Measurements from ENCODE around the gene MTA3. TPM values are rescaled to one million over a fixed set of nuclear protein-coding genes. Genes with fewer than 3 reads are reported as not detected.

The MTA3 gene
- total and polyA plus RNA-seq, 2 experiments from 2014 or later = 52.2 to 52.9 TPM

DNA sequence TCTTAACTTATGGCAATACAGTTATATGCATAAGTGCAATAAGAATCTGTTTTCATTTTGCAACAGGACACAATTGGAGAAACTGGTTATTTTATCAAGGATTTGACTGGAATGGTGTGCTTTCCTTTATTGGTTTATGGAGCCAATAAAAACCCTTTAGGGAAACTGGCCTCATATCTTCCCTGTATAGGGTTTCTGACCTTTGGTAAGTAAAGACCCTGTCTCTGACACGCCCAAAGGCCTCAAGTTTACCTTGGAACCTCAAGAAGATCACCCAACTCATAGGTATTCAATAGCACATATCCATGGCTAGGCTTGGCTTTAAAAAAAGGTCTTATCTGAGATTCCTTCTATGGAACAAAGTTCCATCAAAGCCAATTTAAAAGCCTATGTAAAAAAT, 212.7 kb downstream of the MTA3 start:
- H3K4me1 ChIP-seq (ENCODE audit: low read depth) = no peaks in the 10 kb centered on the region
- TF ChIP-seq, protein P1, sequence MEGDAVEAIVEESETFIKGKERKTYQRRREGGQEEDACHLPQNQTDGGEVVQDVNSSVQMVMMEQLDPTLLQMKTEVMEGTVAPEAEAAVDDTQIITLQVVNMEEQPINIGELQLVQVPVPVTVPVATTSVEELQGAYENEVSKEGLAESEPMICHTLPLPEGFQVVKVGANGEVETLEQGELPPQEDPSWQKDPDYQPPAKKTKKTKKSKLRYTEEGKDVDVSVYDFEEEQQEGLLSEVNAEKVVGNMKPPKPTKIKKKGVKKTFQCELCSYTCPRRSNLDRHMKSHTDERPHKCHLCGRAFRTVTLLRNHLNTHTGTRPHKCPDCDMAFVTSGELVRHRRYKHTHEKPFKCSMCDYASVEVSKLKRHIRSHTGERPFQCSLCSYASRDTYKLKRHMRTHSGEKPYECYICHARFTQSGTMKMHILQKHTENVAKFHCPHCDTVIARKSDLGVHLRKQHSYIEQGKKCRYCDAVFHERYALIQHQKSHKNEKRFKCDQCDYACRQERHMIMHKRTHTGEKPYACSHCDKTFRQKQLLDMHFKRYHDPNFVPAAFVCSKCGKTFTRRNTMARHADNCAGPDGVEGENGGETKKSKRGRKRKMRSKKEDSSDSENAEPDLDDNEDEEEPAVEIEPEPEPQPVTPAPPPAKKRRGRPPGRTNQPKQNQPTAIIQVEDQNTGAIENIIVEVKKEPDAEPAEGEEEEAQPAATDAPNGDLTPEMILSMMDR (IDR thresholded peaks at IDR 0.05; ENCODE audit: low read depth, low read length) = no peak
- H3K4me3 ChIP-seq = no peak overlapping the region
- no peaks in the 10 kb centered on the region for H3K9me3 ChIP-seq (ENCODE audit: low read depth)
- H3K27me3 ChIP-seq = no peaks in the 10 kb centered on the region
- H3K27ac ChIP-seq = no peak overlapping the region
- H3K36me3 ChIP-seq = no peaks in the 10 kb centered on the region
- DNase-seq (ENCODE audit: low read depth in 1 of 2, low spot score in 1 of 2) = no peak

DNA sequence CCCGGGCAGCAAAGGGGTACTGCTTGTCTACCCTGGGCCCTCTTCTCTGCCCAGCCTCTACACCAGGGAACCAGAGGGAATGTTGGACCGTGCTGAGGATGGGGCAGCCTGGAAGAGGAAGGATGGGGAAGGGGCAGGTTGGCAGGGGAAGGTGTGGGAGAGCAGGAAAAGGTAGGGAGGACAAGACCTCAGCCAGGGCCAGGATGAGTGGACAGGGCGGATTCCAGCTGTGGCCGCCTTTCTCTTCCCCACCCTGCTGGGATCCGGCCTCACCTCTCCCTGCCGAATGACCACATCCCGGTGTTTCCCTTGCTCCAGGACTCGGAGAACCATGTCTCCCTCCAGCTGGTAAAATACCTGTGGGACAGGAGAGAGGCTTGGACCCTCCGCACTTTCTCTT, 215.1 kb downstream of the MTA3 start:
- DNase-seq (ENCODE audit: low read depth in 1 of 2, low spot score in 1 of 2) = no peak
- H3K36me3 ChIP-seq = no peaks in the 10 kb centered on the region
- no peaks in the 10 kb centered on the region for H3K4me1 ChIP-seq (ENCODE audit: low read depth)
- no peak overlapping the region for H3K4me3 ChIP-seq
- H3K27me3 ChIP-seq = no peaks in the 10 kb centered on the region
- no peaks in the 10 kb centered on the region for H3K9me3 ChIP-seq (ENCODE audit: low read depth)
- no peak overlapping the region for H3K27ac ChIP-seq
- TF ChIP-seq, protein P1 (IDR thresholded peaks at IDR 0.05; ENCODE audit: low read depth, low read length) = no peak

DNA sequence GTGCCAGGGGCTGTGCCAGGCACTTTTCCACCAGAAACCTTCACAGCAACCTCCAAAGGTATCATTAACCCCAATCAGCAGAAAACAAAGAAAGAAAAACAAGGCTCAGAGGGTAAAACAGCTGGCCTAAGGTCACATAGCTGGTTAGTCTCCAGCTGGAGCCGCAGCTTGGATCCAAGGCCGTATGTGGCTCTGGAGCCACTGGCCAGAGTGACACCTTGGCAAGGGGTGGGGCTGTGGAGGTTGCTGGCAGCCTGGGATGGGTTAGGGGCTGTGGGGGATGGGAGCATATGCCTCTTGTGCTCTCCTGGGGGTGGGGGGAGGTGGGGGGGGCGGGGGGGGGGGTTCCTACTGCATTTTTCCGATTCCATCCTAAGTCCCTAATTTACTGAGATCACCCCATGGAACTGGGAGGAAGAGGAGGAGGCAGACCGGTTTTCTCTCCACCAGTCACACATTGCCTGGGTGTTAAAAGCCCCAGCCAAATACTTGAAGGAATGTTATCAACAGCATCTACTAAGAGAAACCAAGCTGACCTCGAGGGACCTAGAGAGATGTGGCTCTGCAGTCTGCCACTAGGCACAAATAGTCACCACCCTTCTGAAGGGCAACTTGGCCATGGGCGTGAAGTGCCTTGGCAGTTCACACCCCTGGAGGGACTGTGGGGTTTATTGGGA, 215.9 kb downstream of the MTA3 start:
- DNase-seq (ENCODE audit: low read depth in 1 of 2, low spot score in 1 of 2) = no peak
- Histone ChIP-seq H3K36me3 (no peaks in the 10 kb centered on the region), H3K27ac (no peak overlapping the region), H3K4me1 (ENCODE audit: low read depth) (no peaks in the 10 kb centered on the region), H3K9me3 (ENCODE audit: low read depth) (no peaks in the 10 kb centered on the region), H3K27me3 (no peaks in the 10 kb centered on the region), H3K4me3 (no peak overlapping the region)
- TF ChIP-seq, protein P1 (IDR thresholded peaks at IDR 0.05; ENCODE audit: low read depth, low read length) = no peak

DNA sequence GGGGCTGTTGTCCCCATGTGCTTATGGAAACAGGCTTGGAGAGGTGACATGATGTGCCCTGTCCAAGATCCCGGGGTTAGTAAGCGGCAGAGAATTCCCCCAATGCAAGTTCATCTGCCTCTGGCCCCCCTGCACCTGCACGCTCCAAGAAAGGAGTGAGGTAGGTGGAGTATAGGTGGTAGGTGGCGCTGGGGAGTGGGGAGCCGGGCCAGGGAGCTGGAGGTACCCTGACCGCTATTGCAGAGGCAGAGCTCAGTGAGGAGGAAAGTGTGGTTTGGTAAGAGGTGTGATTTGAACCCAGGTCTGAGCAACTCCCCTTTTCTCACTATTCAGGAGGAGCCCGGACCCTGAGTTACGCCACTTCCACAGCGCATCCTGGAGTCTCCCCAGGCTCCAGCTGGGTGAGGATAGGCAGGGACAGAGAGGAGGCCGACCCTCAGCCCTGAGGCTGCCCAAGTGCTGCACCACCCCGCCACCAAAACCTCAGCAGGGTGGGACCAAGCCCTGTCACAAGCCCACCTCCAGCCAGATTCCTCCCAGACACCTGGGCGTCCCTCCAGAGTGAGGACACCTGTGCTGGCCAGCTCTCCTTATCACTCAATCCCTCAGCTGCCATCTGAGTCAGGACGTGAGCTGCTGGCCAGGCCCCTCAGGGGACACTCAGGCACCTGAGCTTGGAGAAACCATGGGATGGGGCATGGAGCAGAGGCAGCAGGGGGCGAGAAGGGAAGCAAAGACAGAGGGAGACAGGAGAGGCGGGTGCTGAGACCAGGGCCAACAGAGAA, 218.3 kb downstream of the MTA3 start:
- Histone ChIP-seq H3K4me3 (no peak overlapping the region), H3K4me1 (ENCODE audit: low read depth) (no peaks in the 10 kb centered on the region), H3K27ac (no peak overlapping the region), H3K36me3 (no peaks in the 10 kb centered on the region), H3K9me3 (ENCODE audit: low read depth) (no peaks in the 10 kb centered on the region), H3K27me3 (no peaks in the 10 kb centered on the region)
- TF ChIP-seq, protein P1 (IDR thresholded peaks at IDR 0.05; ENCODE audit: low read depth, low read length) = no peak
- DNase-seq (ENCODE audit: low read depth in 1 of 2, low spot score in 1 of 2) = no peak

DNA sequence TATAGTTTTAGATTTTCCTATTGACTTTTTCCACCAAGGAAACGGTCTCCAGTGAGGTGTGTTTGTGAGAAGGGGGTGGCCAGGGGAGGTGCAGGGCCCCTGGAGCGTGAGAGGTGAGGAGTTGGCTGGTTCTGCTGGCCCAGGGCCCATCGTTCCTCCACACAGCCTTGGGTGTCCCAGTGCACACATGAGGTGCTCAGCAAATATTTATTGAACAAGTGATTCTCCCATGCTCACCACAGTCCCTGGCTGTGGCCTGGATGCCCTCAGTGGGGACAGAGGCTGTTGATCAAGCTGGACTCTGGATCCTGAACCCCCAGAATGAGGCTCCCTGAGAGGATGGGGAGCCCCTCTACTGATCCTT, 219.0 kb downstream of the MTA3 start:
- TF ChIP-seq, protein P1 (IDR thresholded peaks at IDR 0.05; ENCODE audit: low read depth, low read length) = no peak
- no peaks in the 10 kb centered on the region for H3K9me3 ChIP-seq (ENCODE audit: low read depth)
- no peaks in the 10 kb centered on the region for H3K36me3 ChIP-seq
- H3K27me3 ChIP-seq = peaks cover 6% of the 10 kb centered on the region
- no peak overlapping the region for H3K27ac ChIP-seq
- H3K4me1 ChIP-seq (ENCODE audit: low read depth) = no peaks in the 10 kb centered on the region
- DNase-seq (ENCODE audit: low read depth in 1 of 2, low spot score in 1 of 2) = no peak
- H3K4me3 ChIP-seq = no peak overlapping the region
